Lung (tissue), 12 donors: ENCODE results near the gene SDK2. TPM values are rescaled to one million over a fixed set of nuclear protein-coding genes. Genes with fewer than 3 reads are reported as not detected.

Experiments used
- ATAC-seq: fragments of 200-7000 bp; cut with Tn5 transposase; one replicate; pipeline ENCODE4 v1.9.1; 2020; ENCODE audit warnings: moderate number of reproducible peaks; ENCODE audit not compliant: insufficient read depth, low FRiP score
- DNase-seq, 3 donors: peaks; one replicate each; pipeline ENCODE4 v3.0.0-alpha.2; 2013 to 2017
- H3K27ac ChIP-seq, 2 donors: one replicate each; pipeline ENCODE4 v1.5.1; 2013; ENCODE audit warnings: mild to moderate bottlenecking in 2 of 2, moderate library complexity in 2 of 2, control low read depth in 1 of 2, inconsistent platforms in 1 of 2, low read depth in 1 of 2, low read length in 1 of 2
- H3K27me3 ChIP-seq, 3 donors: one replicate each; pipeline ENCODE4 v1.5.1; 2013; ENCODE audit warnings: low read length in 2 of 3; ENCODE audit not compliant: control insufficient read depth in 3 of 3, insufficient read depth in 3 of 3
- H3K36me3 ChIP-seq, 4 donors: one replicate each; pipeline ENCODE4 v1.5.1; 2013; ENCODE audit warnings: low read length in 4 of 4, mild to moderate bottlenecking in 1 of 4, moderate library complexity in 1 of 4; ENCODE audit not compliant: control insufficient read depth in 4 of 4, insufficient read depth in 4 of 4
- H3K4me1 ChIP-seq, 5 donors: one replicate each; pipeline ENCODE4 v1.5.1; 2013; ENCODE audit warnings: low read length in 5 of 5, mild to moderate bottlenecking in 2 of 5, moderate library complexity in 1 of 5; ENCODE audit not compliant: control insufficient read depth in 5 of 5, insufficient read depth in 5 of 5
- H3K4me3 ChIP-seq: one replicate; pipeline ENCODE4 v1.5.1; 2013; ENCODE audit warnings: mild to moderate bottlenecking, control low read depth, moderate library complexity
- H3K9ac ChIP-seq, 2 donors: one replicate each; pipeline ENCODE4 v1.5.1; 2013; ENCODE audit warnings: low read length in 2 of 2, control low read depth in 1 of 2; ENCODE audit not compliant: insufficient read depth in 1 of 2
- H3K9me3 ChIP-seq, 4 donors: one replicate each; pipeline ENCODE4 v1.5.1; 2013; ENCODE audit warnings: low read length in 3 of 4, mild to moderate bottlenecking in 1 of 4, moderate library complexity in 1 of 4; ENCODE audit not compliant: control insufficient read depth in 4 of 4, insufficient read depth in 3 of 4
- WGBS, 2 donors: extraction: QIAGEN DNeasy Blood & Tissue Kit; methylation state at CpG; one replicate each; pipeline ENCODE4 v1.1.7; 2013; 5-methylcytosine and 5-hydroxymethylcytosine counted together
- polyA plus RNA-seq, 2 donors: library from polyadenylated mRNA; stranded (reverse); fragments of 200-250 nt; gene quantifications; one replicate each; pipeline ENCODE4 v1.2.1, GENCODE V29; 2013
- total RNA-seq, 2 donors: library from RNA; depleted of rRNA in 1 of 2; stranded (reverse); fragments of >200 nt in 1 of 2; gene quantifications; one replicate each; pipeline ENCODE4 v1.2.1, GENCODE V29; 2014 to 2021
- TF ChIP-seq, protein P1 (sequence below): IDR thresholded peaks from 2 replicates; pipeline ENCODE4 v1.5.1; 2012; ENCODE audit warnings: mild to moderate bottlenecking; ENCODE audit errors: control extremely low read depth, extremely low read depth
- donor health status: control.
- donor health status: control.
- donor health status: Bipolar disorder and iron deficiency.
- donor health status: healthy.
- donor health status: DM: yes; HTN: yes; CAD: no.

Gene SDK2
- total and polyA plus RNA-seq, 4 donors = 0.91 to 41.7 (median 4.3) TPM

- TF ChIP-seq, protein P1, sequence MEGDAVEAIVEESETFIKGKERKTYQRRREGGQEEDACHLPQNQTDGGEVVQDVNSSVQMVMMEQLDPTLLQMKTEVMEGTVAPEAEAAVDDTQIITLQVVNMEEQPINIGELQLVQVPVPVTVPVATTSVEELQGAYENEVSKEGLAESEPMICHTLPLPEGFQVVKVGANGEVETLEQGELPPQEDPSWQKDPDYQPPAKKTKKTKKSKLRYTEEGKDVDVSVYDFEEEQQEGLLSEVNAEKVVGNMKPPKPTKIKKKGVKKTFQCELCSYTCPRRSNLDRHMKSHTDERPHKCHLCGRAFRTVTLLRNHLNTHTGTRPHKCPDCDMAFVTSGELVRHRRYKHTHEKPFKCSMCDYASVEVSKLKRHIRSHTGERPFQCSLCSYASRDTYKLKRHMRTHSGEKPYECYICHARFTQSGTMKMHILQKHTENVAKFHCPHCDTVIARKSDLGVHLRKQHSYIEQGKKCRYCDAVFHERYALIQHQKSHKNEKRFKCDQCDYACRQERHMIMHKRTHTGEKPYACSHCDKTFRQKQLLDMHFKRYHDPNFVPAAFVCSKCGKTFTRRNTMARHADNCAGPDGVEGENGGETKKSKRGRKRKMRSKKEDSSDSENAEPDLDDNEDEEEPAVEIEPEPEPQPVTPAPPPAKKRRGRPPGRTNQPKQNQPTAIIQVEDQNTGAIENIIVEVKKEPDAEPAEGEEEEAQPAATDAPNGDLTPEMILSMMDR = no peak
- H3K9me3 ChIP-seq = no peaks in the 10 kb centered on the region
- 27 to 32% methylated on average over 11 of the region's 11 CpGs for WGBS, 2 donors
- H3K27ac ChIP-seq = no peak overlapping the region
- H3K4me1 ChIP-seq = peaks cover 0 to 48% (median 12%) of the 10 kb centered on the region in 5 donors
- ATAC-seq (no peak), DNase-seq (no peak)
- no peak overlapping the region for H3K9ac ChIP-seq
- peaks cover 0 to 26% (median 0%) of the 10 kb centered on the region in 3 donors for H3K27me3 ChIP-seq
- H3K4me3 ChIP-seq = no peak overlapping the region
- no peaks in the 10 kb centered on the region for H3K36me3 ChIP-seq
Measured at GRCh38 chr17:73642659-73643000, 1.6 kb downstream of the SDK2 start.

DNA sequence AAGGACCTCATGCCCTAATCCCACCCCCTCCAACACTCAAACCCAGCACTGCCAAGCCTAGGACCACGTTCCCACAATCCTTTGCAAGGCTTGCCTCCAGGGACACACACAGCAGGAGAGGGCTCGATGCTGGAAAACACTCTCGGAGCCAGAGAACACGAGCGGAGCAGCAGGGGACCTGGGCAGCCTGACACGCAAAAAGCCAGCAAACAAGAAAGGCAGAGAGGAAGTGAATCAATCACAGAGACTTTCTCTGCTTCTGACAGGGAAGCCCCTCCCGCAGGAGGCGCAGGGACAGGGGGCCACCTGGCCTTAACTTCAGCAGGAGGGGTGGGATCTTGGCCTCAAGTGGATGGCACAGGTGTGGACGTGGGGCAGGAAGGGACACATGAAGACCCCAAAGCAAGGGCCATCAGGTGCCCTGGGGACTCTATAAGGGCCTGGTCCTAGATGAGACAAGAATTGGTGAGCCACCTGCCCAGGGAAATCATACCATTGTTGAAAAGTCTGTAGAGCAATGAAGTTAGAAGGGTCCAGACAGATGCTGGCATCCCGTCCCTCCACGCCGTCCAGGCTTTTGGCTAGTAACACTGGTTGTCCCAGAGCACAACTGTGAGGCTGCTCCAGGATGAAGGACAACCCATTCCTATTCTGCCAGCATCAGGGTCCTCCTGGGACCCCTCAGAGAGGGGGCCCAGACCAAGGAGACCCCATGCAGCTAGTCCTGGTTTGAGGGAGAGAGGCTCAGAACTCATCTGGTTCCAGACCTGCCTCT, 2.2 kb downstream of the SDK2 start:
- 31 to 39% methylated on average over 12 of the region's 12 CpGs for WGBS, 2 donors

GRCh38 chr17:73640691-73641090, 3.6 kb downstream of the SDK2 start:
- Histone ChIP-seq H3K9me3 (no peaks in the 10 kb centered on the region), H3K9ac (no peak overlapping the region), H3K27ac (no peak overlapping the region), H3K4me1 (peaks cover 0 to 49% (median 14%) of the 10 kb centered on the region in 5 donors), H3K36me3 (no peaks in the 10 kb centered on the region), H3K4me3 (no peak overlapping the region), H3K27me3 (peaks cover 0 to 22% (median 0%) of the 10 kb centered on the region in 3 donors)
- WGBS, 2 donors = 58 to 80% methylated on average over 4 of the region's 4 CpGs
- DNase-seq = no peak
- no peak for ATAC-seq
- TF ChIP-seq, protein P1 = no peak

More for the DNA sequence above, 2.2 kb downstream of the SDK2 start:
- H3K9me3 ChIP-seq = no peaks in the 10 kb centered on the region
- H3K27me3 ChIP-seq = peaks cover 0 to 23% (median 0%) of the 10 kb centered on the region in 3 donors
- DNase-seq (no peak), ATAC-seq (no peak)
- peak overlapping the region in 1 of 2 donors; percentile 28 for H3K9ac ChIP-seq
- H3K27ac ChIP-seq = no peak overlapping the region
- no peaks in the 10 kb centered on the region for H3K36me3 ChIP-seq
- H3K4me1 ChIP-seq = peaks cover 0 to 48% (median 12%) of the 10 kb centered on the region in 5 donors
- no peak overlapping the region for H3K4me3 ChIP-seq
- TF ChIP-seq, protein P1 = no peak

DNA sequence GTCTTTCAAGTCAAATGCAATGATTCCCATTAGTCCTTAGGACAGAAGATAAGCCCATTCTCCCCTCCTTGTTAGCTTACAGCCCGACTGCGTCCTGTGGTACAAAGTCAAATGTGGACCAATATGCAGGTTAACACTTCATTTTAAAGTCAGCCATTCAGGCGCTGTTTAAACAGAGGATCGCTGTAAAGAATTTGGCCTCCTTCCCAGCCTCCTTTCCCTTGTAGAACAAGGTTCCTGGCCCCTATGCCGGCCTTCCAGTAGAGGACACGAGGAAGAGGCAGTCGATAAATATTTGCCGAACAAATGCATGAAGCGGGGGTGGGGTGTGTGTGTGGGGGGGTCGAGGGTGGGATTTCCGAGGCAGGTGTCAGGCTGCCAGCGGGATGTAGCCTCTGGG, 4.3 kb downstream of the SDK2 start:
- H3K27me3 ChIP-seq = peaks cover 0 to 22% (median 0%) of the 10 kb centered on the region in 3 donors
- H3K36me3 ChIP-seq = no peaks in the 10 kb centered on the region
- DNase-seq = peak; percentile 80 to 94 (median 88)
- TF ChIP-seq, protein P1 = no peak
- 39 to 72% methylated on average over 12 of the region's 12 CpGs for WGBS, 2 donors
- no peaks in the 10 kb centered on the region for H3K9me3 ChIP-seq
- H3K4me1 ChIP-seq = peaks cover 0 to 51% (median 19%) of the 10 kb centered on the region in 5 donors
- H3K4me3 ChIP-seq = no peak overlapping the region
- no peak overlapping the region for H3K27ac ChIP-seq
- H3K9ac ChIP-seq = no peak overlapping the region
- ATAC-seq = no peak
